A549 (cell line): ENCODE measurements around the gene FAM50B. TPM values are rescaled to one million over a fixed set of nuclear protein-coding genes. Genes with fewer than 3 reads are reported as not detected.

Source experiments
- ATAC-seq, 2 experiments: fragments of 200-7000 bp in 1 of 2; fragments of >200 bp in 1 of 2; cut with Nextera tagmentation in 1 of 2; cut with Tn5 transposase in 1 of 2; 3 replicates each; pipeline versions ENCODE4 v1.8.0 to v1.9.1; 2018 to 2020; ENCODE audit warnings: mild to moderate bottlenecking in 1 of 2, moderate library complexity in 1 of 2
- CTCF ChIA-PET: fragments of 300-600 bp; sonication (Branson Sonifier 250); formaldehyde crosslinking; extraction: SDS; loops from one replicate; lab custom pipeline; 2021; ENCODE audit warnings: antibody characterized with exemption, inconsistent platforms; lab: Yijun Ruan, JAX
- POLR2A ChIA-PET: fragments of 350-600 bp; formaldehyde crosslinking; extraction: SDS; loops from one replicate; lab custom pipeline; 2021; ENCODE audit warnings: antibody characterized with exemption, inconsistent platforms; lab: Yijun Ruan, JAX
- DNase-seq, 2 experiments: peaks; one replicate each; pipeline versions ENCODE4 v3.0.0 to v3.0.0-alpha.2; 2011 to 2016; ENCODE audit warnings: low read depth in 1 of 2, low spot score in 1 of 2
- FAIRE-seq: peaks from 2 replicates; lab custom pipeline; 2011; peaks lifted over from hg19 to GRCh38; lab: Jason Lieb, UNC
- H3K27ac ChIP-seq, 2 experiments: fragments of >200 bp; sonication (Bioruptor Twin); formaldehyde crosslinking; 3 replicates each; pipeline ENCODE4 v1.5.1; 2016 to 2017
- H3K4me1 ChIP-seq: fragments of >200 bp; sonication (Bioruptor Twin); formaldehyde crosslinking; 3 replicates; pipeline ENCODE4 v1.6.1; 2016
- H3K4me2 ChIP-seq: fragments of >200 bp; sonication (Bioruptor Twin); formaldehyde crosslinking; 3 replicates; pipeline ENCODE4 v1.6.1; 2016
- H3K4me3 ChIP-seq: fragments of >200 bp; sonication (Bioruptor Twin); formaldehyde crosslinking; 3 replicates; pipeline ENCODE4 v1.5.1; 2016
- H3K9me3 ChIP-seq: fragments of >200 bp; sonication (Bioruptor Twin); formaldehyde crosslinking; 3 replicates; pipeline ENCODE4 v1.6.1; 2016
- CHD2 ChIP-seq: fragments of 150-350 bp; IDR thresholded peaks from 2 replicates; pipeline ENCODE4 v1.6.1; 2014; ENCODE audit warnings: low read length; ENCODE audit not compliant: partially characterized antibody
- CHD4 ChIP-seq: fragments of 200-600 bp; sonication (generic); IDR thresholded peaks from 2 replicates; pipeline ENCODE4 v1.6.1; 2016; ENCODE audit warnings: antibody characterized with exemption, mild to moderate bottlenecking, borderline replicate concordance
- CTCF ChIP-seq: fragments of >200 bp; sonication (Bioruptor Twin); formaldehyde crosslinking; IDR thresholded peaks from 3 replicates; pipeline ENCODE4 v1.5.1; 2016
- EHMT2 ChIP-seq: fragments of 200-600 bp; sonication (generic); IDR thresholded peaks from 2 replicates; pipeline ENCODE4 v1.6.1; 2016; ENCODE audit warnings: antibody characterized with exemption, low read depth, mild to moderate bottlenecking, moderate library complexity
- FOXS1 ChIP-seq: fragments of 250-450 bp; sonication (Bioruptor Pico); IDR thresholded peaks from 2 replicates; pipeline ENCODE4 v1.5.0; 2020; ENCODE audit warnings: mild to moderate bottlenecking, moderate library complexity
- HDAC2 ChIP-seq: fragments of 200-600 bp; sonication (generic); IDR thresholded peaks from 2 replicates; pipeline ENCODE4 v1.6.1; 2016
- JUN ChIP-seq, 2 experiments: fragments of >200 bp; sonication (Bioruptor Twin); formaldehyde crosslinking; IDR thresholded peaks; 2 replicates in 1 of 2; 3 replicates in 1 of 2; pipeline ENCODE4 v1.6.1; 2016 to 2017
- MAZ ChIP-seq: fragments of 150-350 bp; IDR thresholded peaks from 2 replicates; pipeline ENCODE4 v1.6.1; 2014; ENCODE audit warnings: antibody characterized with exemption, low read depth, low read length, borderline replicate concordance
- RARB ChIP-seq: fragments of 250-450 bp; sonication (Bioruptor Pico); IDR thresholded peaks from 2 replicates; pipeline ENCODE4 v1.8.0; 2021; ENCODE audit warnings: mild to moderate bottlenecking, moderate library complexity
- REST ChIP-seq: fragments of 200-600 bp; sonication (generic); IDR thresholded peaks from 2 replicates; pipeline ENCODE4 v1.6.1; 2016; ENCODE audit warnings: antibody characterized with exemption, mild to moderate bottlenecking, moderate library complexity
- SREBF2 ChIP-seq: fragments of 450-650 bp; IDR thresholded peaks from 2 replicates; pipeline ENCODE4 v1.6.1; 2014; ENCODE audit warnings: mild to moderate bottlenecking, moderate library complexity
- ZFP36 ChIP-seq: fragments of 450-650 bp; IDR thresholded peaks from 2 replicates; pipeline ENCODE4 v1.6.1; 2014; ENCODE audit warnings: borderline replicate concordance; ENCODE audit not compliant: partially characterized antibody
- WGBS: methylation state at CpG from one replicate; pipeline ENCODE4 v1.1.6; 2017; ENCODE audit errors: missing lambda C conversion rate; 5-methylcytosine and 5-hydroxymethylcytosine counted together
- polyA plus RNA-seq, 4 experiments: library from polyadenylated mRNA; depleted of rRNA in 3 of 4; stranded (reverse); fragments of >200 nt; fragmentation: RNase III in 1 of 4; extraction: RNeasy Plus Mini Kit Qiagen cat#74134 plus additional on column Dnase treatment in 1 of 4; gene quantifications; 2 replicates in 3 of 4; 3 replicates in 1 of 4; pipeline ENCODE4 v1.2.3, GENCODE V29; 2011 to 2017
- TF ChIP-seq, protein P1 (sequence below): IDR thresholded peaks from 2 replicates; pipeline ENCODE4 v1.6.1; 2012
- TF ChIP-seq, protein P2 (sequence below): fragments of 150-350 bp; IDR thresholded peaks from 2 replicates; pipeline ENCODE4 v1.6.1; 2014; ENCODE audit warnings: low read depth, mild to moderate bottlenecking, low read length

Gene FAM50B
- polyA plus RNA-seq, 2 of the 4 experiments (the other 2 are of a cell fraction) = 5.1 to 6.4 TPM

- DNase-seq (no peak), FAIRE-seq (no peak), ATAC-seq (no peak)
- TF ChIP-seq HDAC2 (no peak), EHMT2 (no peak)
- TF ChIP-seq, protein P1, sequence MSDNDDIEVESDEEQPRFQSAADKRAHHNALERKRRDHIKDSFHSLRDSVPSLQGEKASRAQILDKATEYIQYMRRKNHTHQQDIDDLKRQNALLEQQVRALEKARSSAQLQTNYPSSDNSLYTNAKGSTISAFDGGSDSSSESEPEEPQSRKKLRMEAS = no peak
- no peak overlapping the region for H3K4me3 ChIP-seq
- 93% methylated on average over 7 of the region's 7 CpGs for WGBS
- ChIA-PET CTCF (interaction anchor here (0.9 to 1.5 kb wide), 2 partner anchors 17 to 19 kb away, joined by 3 to 6 read pairs; partner anchors contain the start of gene FAM50B), POLR2A (no interaction called here)
- peaks cover 31% of the 10 kb centered on the region for H3K4me1 ChIP-seq
- H3K4me2 ChIP-seq = no peak overlapping the region
- peak overlapping the region; percentile 71 to 86 for H3K27ac ChIP-seq
- no peaks in the 10 kb centered on the region for H3K9me3 ChIP-seq
Observed at GRCh38 chr6:3868544-3868943, 19.4 kb downstream of the FAM50B start.

GRCh38 chr6:3869284-3869631 lies 20.1 kb downstream of the FAM50B start:
- ChIA-PET POLR2A (no interaction called here), CTCF (no interaction called here)

More at GRCh38 chr6:3869284-3869631, 20.1 kb downstream of the FAM50B start:
- DNase-seq = no peak
- TF ChIP-seq CHD4 (no peak), CHD2 (no peak), FOXS1 (CRISPR knock-in tag) (no peak), RARB (CRISPR knock-in tag) (no peak), CTCF (no peak), REST (no peak), ZFP36 (no peak), HDAC2 (no peak), SREBF2 (no peak), JUN (IDR thresholded peaks at IDR 0.05) (no peak), MAZ (no peak)
- TF ChIP-seq, protein P1 = no peak
- TF ChIP-seq, protein P2, sequence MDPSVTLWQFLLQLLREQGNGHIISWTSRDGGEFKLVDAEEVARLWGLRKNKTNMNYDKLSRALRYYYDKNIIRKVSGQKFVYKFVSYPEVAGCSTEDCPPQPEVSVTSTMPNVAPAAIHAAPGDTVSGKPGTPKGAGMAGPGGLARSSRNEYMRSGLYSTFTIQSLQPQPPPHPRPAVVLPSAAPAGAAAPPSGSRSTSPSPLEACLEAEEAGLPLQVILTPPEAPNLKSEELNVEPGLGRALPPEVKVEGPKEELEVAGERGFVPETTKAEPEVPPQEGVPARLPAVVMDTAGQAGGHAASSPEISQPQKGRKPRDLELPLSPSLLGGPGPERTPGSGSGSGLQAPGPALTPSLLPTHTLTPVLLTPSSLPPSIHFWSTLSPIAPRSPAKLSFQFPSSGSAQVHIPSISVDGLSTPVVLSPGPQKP = no peak
- TF ChIP-seq, all 56 proteins: peak for 0
- H3K4me3 ChIP-seq = no peak overlapping the region
- peak overlapping the region; percentile 74 for H3K4me2 ChIP-seq
- H3K27ac ChIP-seq = peak overlapping the region; percentile 86 to 96
- WGBS = 48% methylated on average over 3 of the region's 3 CpGs
- H3K4me1 ChIP-seq = peaks cover 31% of the 10 kb centered on the region
- FAIRE-seq = no peak
- no peak; a peak in 1 of 6 replicates for ATAC-seq
- H3K9me3 ChIP-seq = no peaks in the 10 kb centered on the region
